COLO668 (cell line): Measurements from ENCODE around the gene CYB561D1.
"Not testable (repeated sequence)": the region's sequence is repeated elsewhere in the genome, so short reads cannot be mapped to it uniquely, and the experiment has no call there.

Experiments
- DNase-seq: peaks from one replicate; lab custom pipeline; 2025; ENCODE audit not compliant: unreplicated experiment; lab: John Stamatoyannopoulos, UW

CYB561D1 gene, protein sequence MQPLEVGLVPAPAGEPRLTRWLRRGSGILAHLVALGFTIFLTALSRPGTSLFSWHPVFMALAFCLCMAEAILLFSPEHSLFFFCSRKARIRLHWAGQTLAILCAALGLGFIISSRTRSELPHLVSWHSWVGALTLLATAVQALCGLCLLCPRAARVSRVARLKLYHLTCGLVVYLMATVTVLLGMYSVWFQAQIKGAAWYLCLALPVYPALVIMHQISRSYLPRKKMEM

DNA sequence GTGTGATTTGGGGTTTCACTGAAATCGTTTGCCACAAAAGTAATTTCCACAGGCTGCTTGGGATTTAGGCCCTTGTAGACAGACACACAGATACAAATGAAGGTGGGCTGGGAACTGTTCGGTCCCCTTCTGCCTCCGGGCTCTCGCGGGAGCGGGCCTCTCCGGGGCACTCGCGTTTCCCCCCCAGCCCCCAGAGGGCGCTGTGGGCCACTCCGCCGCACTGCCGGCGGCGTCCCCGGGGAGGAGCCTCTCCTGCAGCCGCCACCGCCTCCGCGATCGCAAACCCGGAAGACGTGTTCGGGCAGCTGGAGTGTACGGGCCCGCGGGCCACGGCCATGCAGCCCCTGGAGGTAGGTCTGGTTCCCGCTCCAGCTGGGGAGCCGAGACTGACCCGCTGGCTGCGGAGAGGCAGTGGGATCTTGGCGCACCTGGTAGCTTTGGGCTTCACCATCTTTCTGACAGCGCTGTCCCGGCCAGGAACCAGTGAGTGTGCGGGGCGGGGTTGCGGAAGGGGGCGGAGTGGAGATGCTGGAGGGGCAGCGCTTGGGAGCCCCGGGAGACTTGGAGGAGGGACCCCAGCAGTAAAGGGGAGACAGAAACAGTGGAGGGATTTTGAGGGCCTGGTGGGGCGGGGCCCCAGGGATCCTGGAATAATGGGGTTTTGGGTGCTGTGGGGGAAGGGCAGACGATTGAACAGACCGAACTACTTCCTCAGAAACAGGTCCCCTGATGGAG lies at the start of gene CYB561D1:
TSS of gene CYB561D1 (plus strand) at position 290 of the 735 bp plus-strand sequence. CDS start at position 336, 46 bp downstream.
- peak; percentile 95 for DNase-seq

GRCh38 chr1:109444346-109444745 lies 49.5 kb upstream of the CYB561D1 start:
- no peak for DNase-seq

GRCh38 chr1:109445949-109446695 lies 47.8 kb upstream of the CYB561D1 start:
- DNase-seq: not testable (repeated sequence)

GRCh38 chr1:109447524-109447923 lies 46.4 kb upstream of the CYB561D1 start:
- no peak for DNase-seq

DNA sequence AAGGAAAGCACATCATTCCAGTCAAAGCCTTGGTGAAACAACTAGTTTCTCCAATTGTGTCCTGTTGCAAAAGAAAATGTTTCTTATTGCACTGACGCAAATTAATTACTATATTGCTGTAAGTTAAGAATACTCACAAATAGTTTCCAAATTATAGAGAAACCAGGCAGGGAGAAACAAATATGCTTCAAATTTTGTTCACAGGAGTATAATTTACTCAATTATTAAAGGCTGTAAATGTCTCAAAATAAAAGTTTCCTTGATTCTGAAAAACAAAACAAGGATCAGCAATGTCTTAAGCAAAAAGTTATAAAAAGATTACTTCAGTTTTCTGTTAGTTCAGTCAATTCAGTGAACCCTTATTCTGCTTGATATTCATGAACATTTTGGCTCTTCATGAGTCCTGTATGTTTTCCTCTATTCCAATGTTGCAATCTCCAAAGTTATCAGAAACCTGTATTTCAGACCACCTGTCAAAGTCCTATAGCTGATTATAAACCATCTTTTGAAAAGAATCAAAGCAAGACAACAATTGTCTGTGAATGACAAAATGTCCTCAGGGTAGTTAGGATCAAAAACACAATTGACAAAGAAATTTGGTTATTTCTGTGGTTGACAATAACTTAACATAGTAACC lies 39.3 kb upstream of the CYB561D1 start:
- no peak for DNase-seq

DNA sequence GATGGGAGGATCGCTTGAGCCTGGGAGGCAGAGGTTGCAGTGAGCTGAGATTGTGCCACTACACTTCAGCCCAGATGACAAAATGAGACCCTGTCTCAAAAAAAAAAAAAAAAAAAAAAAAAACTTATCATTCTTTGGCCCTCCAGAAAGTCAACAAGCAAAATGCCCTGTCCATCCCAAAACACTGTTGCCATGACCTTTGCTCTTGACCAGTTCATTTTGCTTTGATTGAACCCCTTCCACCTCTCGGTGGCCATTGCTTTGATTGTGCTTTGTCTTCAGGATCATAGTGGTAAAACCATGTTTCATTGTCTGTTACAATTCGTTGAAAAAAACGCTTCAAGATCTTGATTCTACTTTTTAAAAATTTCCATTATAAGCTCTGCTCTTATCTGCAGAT lies 36.1 kb upstream of the CYB561D1 start:
- no peak for DNase-seq

DNA sequence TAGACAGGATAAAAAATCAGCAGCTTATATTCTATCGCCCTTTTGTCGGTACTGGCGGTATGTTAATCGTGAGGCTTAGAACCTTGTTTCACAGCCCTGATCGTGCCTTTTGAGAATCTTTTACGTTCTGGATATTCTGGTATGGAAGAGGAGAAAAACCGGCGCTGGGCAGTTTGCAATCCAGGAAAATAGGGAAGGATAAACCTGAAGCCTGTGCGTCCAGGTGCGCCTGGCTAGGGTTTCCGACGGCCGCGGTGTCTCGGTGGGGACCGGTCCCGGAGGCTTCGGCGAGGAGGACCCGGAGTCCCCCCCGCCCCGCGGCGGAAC lies 27.8 kb upstream of the CYB561D1 start:
- no peak for DNase-seq

DNA sequence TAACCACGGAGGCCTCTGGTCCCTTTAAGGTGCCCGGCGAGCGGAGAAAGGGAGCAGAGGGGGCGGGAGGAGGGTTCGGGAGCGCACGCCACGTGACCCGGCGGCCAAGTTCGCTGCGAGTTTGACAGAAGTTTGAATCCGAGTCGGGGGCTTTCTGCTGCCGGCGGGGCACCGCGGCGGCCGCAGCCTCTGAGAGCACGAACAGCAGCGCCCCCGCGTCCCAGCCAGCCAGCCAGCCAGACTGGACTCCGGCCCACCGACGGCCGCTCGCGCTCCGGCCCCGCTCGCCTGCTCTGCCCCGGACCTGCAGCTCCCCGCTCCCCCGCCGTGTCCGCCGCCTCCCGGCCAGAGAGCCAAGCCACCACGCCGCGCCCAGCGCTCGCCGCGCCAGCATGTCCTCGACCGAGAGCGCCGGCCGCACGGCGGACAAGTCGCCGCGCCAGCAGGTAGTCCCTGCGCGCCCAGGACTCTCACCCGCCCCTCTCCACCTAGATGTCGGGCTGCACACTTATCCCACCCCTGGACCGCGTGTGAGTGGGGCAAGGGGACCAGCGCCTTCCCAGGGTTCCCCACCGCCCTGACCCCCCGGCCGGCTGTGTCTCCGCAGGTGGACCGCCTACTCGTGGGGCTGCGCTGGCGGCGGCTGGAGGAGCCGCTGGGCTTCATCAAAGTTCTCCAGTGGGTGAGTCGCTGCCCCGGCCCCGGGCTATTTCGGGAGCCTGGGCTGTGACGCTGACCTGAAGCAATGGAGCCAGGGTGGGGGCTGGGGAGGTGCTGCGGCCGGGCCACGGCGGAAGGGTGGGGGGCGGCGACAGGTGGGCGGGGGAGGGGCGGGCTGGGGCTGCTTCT lies 27.2 kb upstream of the CYB561D1 start, which contains the start of gene SYPL2:
TSS of gene SYPL2 (plus strand) at position 95 of the 849 bp plus-strand sequence. CDS start at position 393, 298 bp downstream.
- peak; percentile 58 for DNase-seq

- no peak for DNase-seq
Measured at GRCh38 chr1:109467301-109467777, 26.6 kb upstream of the CYB561D1 start.

DNA sequence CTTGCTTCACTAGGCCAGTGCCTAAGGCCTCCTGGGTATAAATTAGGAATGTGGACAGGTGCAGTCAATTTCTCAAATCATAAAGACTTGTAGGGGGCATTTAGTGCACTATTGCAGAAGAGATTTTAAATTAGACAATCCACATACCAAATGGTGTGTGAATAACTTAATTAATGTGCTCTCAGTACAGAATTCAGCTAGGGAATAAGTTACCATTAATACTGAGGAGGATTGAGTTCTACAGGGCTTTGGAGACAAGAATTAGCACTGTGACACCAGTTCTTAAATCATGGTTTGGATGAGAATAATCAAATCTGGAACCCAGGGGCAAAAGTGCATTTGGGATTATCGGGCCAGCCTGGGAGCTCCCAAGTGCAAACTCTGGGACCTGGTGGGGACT lies 25.8 kb upstream of the CYB561D1 start:
- DNase-seq: no peak

GRCh38 chr1:109468903-109469302 lies 25.0 kb upstream of the CYB561D1 start:
- no peak for DNase-seq

DNA sequence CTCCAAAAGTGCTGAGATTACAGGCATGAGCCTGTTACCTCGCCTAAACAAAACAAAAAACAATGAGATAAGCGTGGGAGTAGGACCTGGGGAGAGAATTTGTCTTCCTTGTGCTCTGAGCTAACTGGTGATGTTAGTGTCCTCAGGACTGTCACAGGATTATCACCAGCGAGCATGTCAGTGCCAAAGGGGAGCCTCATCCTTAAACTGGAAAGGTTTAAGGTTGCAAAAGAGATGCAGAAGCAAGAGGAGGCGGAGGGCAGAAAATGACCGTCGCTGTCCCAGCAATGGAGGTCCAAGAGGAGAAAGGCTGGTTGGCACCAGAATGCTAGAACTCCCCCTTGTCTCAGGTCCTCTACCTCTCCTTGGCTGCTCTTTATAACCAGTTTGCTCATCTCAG lies 23.6 kb upstream of the CYB561D1 start:
- DNase-seq: no peak

- no peak for DNase-seq
Measured at GRCh38 chr1:109472779-109473178, 21.1 kb upstream of the CYB561D1 start.

DNA sequence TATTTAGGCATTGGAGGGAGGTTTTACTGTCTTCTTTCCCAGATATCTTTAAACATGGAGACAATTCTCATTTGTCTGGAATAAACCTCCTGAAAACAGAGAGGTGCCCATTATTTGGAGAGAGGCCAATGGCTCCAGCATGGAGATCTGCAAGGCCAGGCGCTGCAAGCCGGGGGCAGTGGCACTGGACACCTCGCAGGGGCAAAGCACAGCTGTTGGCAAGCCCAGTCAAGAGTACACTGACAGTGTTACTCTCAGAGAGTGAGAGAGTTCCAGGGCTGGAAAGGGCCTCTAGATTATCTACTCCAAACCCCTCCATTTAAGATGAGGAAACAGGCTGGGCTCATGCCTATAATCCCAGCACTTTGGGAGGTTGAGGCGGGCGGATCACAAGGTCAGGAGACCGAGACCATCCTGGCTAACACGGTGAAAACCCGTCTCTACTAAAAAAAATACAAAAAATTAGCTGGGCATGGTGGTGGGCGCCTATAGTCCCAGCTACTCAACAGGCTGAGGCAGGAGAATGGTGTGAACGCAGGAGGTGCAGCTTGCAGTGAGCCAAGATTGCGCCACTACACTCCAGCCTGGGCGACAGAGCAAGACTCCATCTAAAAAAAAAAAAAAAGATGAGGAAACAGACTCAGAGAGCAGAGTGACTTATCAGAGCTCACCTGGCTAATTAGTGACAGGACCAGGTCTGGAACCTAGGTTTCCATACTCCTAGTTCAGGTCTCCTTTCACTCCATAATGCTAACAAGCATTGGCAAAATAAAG lies 20.4 kb upstream of the CYB561D1 start:
- DNase-seq: not testable (repeated sequence)

GRCh38 chr1:109474697-109475096 lies 19.2 kb upstream of the CYB561D1 start:
- no peak for DNase-seq

GRCh38 chr1:109475261-109475660 lies 18.6 kb upstream of the CYB561D1 start:
- DNase-seq: no peak

GRCh38 chr1:109476825-109477224 lies 17.1 kb upstream of the CYB561D1 start:
- DNase-seq: no peak

DNA sequence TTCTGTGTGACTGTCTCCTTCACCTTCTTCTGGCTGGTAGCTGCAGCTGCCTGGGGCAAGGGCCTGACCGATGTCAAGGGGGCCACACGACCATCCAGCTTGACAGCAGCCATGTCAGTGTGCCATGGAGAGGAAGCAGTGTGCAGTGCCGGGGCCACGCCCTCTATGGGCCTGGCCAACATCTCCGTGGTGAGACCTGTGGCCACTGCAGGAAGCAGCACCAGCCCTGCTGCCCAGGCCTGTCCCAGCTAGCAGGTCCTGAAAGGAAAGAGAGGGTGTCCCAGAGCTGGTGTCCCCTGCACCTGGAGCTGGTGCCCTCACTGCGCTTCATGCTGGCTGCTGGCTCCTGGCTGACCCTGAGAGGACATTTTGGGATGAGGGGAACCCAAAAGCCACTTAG lies 16.1 kb upstream of the CYB561D1 start:
- DNase-seq: peak; percentile 25

DNA sequence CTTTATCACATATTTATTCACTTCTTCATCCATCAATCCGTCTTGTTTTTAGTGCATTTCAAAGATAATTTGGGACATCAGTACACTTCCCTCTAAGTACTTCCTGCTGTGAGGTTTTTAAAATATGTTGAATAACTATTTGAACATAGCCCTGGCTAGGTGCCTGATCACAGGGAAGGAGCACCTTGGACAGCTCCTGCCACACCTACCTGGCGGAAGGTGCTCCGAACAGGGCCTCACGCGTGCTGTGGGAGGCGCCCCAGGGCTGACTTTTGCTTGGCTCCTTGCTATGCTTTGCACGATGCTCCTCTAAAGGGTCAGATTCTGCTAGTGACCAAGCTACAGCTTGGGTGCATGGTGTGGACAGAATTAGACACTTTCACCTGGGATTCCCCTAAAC lies 15.1 kb upstream of the CYB561D1 start:
- no peak for DNase-seq

- no peak for DNase-seq
Measured at GRCh38 chr1:109479311-109479710, 14.6 kb upstream of the CYB561D1 start.
